Stimulated activated CD4-positive, alpha-beta T cell treated with anti-CD3 and anti-CD28 coated beads, Interleukin-12 subunit alpha, Interleukin-12 subunit beta, amount 100 ng/mL, for 24 hours (primary cell): ENCODE measurements around the gene SMAD4.
"Not testable (repeated sequence)": the region's sequence is repeated elsewhere in the genome, so short reads cannot be mapped to it uniquely, and the experiment has no call there.

Experiments used
- DNase-seq, 2 experiments: peaks; one replicate each; pipeline ENCODE4 v3.0.0-alpha.2; 2020; ENCODE audit warnings: low read depth in 2 of 2

The SMAD4 gene

DNA sequence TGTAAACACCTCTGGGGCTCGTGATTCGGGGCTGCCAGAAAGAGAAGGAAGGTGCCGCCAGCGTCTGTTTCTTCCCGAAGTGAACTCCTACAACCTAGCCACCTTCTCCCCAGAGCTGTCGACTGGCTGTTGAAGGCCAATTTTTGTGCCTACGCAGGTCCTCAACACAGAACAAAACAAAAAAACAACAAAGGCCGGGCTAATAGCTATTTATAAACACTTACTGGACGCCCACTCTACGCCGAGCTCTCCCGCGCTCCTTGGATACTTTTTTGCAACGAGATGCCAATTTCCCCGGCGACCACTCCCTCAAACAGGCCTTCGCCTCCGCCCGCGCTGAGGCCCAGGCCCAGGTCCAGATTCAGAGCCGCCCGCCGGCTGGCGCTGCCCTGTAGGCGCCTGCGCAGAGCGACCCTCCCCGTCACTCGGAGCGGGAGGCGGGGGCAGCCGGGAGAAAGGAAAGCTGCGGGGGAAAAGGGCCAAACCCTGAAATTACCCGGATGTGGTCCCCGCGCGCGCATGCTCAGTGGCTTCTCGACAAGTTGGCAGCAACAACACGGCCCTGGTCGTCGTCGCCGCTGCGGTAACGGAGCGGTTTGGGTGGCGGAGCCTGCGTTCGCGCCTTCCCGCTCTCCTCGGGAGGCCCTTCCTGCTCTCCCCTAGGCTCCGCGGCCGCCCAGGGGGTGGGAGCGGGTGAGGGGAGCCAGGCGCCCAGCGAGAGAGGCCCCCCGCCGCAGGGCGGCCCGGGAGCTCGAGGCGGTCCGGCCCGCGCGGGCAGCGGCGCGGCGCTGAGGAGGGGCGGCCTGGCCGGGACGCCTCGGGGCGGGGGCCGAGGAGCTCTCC is at the start of gene SMAD4:
Gene SMAD4 (plus strand): TSS at position 520 of the 843 bp plus-strand sequence. CDS start 16,834 bp downstream, outside the sequence.
- DNase-seq: peak; percentile 94 to 98

DNA sequence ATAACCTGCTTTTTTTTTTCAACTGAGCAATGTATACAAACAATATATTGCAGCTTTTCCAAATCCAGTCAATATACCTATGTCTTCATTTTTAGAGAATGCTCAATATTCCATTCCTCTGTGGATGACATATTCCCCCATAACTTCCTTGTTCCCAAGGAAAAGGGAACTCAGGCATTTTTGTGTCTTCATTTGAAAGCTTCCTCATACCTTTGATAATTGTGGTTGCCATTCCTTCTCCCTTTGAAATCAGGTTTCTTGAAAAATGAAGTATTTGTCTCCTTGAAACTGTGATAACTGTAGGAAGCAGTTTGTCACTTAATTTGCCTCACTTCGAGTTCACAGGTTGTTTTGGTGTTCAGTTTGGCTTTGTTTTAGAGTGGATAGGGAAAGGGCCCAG is 48.6 kb upstream of the SMAD4 start:
- no peak for DNase-seq

DNA sequence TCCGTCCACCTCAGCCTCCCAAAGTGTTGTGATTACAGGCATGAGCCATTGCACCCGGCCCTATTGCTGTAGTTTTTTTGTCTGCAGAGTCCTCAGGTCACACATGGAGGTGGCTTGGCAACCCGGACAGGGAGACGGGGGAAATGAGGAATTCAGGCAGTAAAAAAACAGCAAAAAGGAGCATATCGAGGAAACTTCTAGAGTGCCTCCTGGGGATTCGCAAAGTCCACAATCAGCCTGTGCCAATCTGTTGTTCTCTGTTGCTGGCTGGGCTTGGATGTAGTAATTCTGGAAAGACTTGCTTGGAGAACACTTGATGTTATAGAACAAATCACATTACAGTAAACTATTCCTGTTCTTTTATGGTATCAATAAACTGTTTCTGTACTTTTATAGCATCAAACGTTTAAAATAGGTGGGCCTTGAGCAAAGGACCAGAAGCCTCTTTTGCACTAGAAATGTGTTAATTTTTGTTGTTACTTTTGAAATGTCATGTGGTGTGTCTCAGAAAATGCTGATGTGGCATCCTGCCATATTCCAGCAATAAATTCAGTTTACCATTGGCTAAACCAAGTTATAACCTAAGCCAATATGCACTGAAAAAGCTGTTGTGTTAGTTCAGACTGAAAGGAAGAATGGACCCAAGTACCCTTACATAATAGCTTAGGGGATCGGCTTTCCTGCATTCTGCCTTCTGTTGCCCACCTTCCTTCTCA is 47.8 kb upstream of the SMAD4 start:
- DNase-seq: no peak

DNA sequence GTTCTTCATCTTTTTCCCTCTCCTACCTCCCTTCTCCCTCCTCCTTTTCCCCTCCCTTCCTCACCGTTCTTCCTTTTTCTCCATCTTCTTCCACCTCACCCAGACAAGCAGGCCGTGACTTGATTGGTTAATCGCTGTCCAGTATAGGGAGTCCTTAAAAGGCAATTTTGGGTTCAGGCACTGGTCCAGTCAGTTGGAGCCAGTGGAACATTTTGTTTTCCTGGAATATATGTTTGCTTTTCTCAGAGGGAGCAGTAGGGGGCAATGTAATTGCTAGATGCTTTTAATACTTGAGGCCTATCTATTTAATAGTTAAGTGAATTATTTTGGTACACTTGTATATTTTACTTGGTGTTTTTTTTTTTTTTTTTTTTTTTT is 47.2 kb upstream of the SMAD4 start:
- DNase-seq: no peak

DNA sequence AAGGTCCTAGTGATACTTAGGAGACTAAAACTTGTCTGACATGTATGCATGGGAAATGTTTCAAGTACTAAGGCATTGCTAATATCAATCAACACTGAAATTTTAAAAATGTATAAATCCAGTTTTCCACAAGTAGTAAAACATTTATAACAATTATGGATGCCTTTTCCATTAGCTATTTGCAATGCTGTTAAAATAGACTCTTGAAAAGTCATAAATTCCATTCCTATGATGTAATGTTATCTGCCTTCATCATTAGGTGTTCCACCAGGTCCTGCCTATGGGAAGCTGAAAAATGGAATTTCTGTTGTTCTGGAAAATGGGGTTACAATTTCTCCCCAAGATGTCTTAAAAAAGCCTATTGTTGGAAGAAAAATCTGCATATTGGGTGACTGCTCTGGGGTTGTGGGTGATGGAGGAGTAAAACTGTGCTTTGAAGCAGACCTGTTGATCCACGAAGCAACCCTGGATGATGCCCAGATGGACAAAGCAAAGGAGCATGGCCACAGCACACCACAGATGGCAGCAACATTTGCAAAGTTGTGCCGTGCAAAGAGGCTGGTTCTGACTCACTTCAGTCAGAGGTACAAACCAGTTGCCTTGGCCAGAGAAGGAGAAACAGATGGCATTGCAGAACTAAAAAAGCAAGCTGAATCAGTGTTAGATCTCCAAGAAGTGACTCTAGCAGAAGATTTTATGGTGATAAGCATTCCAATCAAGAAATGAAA is 43.5 kb upstream of the SMAD4 start:
- no peak for DNase-seq

DNA sequence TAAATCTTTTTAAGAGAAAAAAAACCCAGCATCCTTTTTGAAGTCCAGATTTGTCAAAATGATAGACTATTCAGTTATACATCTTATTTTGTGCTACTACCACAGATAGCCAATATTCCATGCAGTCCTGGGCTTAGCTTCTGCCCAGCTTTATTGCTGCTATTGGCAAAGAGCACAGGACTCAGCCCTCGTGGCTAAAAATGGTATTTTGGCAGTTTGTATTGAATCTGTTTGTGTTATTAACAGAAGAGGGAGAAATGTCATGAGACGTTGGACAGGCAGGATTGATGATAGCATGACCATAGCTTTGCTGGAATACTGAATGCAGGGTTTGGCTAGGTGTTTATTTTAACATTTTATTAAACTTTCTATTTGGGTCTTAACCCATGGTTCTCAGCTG is 42.8 kb upstream of the SMAD4 start:
- no peak for DNase-seq

DNA sequence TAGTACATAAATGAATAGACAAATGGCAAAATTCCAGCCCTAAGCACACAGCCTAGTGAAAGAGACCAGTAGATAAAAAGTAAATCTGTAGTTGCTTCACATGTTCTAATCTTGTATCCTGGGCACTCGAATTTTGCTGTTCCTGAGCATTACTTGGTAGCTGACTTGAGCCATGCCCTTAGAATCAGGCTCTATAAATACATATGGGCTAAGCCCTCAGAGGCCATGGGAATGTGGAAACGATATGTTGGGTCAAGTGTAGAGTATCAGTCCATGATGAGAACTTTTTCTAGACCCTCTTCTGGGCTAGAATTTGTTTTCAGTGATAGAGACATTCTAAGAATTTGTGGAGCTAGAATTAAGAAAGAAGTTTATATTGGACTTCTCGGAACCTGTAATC is 40.3 kb upstream of the SMAD4 start:
- no peak for DNase-seq

DNA sequence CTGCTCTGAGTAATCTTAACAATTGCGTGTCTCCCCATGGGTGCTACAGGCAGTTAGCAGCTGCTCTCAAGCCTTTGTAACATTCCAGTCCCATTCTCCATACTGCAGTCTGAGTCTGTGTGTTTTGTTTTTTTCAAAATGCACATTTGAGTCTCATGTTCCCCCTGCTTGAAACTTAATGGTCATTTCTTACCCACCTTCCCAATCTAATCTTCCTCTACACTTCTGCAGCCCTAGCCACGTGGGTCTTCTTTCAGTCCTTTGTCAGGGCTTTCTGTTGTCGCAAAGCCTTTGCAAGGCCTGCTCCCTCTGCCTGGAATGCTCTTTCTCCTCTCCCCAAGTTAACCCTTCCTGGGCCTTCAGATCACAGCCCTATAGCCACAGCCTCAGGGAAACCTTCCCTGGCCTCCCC is 37.7 kb upstream of the SMAD4 start:
- no peak for DNase-seq

DNA sequence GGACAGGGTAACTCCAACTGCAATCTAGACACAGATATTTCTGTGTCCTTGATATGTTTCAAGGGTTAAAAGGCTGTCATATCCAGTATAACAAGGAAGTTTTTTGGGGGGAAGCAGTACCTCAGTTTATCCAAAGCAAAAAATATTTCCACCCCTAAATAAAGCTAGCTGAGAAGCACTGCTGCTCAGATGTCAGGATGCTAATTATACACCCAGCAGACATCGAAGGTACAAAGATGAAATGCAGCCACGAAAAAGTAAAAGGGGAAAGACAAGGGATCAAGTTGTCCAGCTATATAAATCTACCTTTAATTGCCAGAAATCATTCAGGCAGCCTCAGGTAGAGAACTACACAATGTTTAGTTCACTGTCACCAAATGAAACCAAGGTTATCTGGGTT is 36.0 kb upstream of the SMAD4 start:
- DNase-seq: no peak

DNA sequence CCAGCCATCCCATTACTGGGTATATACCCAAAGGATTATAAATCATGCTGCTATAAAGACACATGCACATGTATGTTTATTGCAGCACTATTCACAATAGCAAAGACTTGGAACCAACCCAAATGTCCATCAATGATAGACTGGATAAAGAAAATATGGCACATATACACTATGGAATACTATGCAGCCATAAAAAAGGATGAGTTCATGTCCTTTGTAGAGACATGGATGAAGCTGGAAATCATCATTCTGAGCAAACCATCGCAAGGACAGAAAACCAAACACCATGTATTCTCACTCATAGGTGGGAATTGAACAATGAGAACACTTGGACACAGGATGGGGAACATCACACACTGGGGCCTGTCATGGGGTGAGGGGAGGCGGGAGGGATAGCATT is 26.8 kb upstream of the SMAD4 start:
- DNase-seq: not testable (repeated sequence)

DNA sequence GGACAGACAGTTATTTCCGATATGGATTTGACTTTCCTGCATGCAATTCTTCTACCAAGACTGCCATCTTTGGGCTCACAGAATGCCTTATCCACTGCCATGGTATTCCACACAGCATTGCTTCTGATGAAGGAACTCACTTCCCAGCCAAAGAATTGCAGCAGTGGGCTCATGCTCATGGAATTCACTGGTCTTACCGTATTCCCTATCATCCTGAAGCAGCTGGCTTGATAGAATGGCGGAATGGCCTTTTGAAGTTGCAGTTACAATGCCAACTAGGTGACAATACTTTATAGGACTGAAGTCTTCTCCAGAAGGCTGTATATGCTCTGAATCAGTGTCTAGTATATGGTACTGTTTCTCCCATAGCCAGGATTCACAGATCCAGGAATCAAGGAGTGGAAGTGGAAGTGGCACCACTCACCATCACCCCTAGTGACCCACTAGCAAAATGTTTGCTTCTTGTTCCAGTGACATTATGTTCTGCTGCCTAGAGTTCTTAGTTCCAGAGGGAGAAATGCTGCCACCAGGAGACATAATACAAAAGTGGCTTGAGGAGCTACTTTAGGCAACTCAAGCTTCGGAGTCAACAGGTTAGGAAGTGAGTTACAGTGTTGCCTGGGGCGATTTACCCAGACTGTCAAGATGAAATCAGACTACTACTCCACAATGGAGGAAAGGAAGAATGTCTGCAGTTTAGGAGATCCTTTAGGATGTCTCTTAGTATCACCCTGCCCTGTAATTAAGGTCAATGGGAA is 23.8 kb upstream of the SMAD4 start:
- no peak for DNase-seq

DNA sequence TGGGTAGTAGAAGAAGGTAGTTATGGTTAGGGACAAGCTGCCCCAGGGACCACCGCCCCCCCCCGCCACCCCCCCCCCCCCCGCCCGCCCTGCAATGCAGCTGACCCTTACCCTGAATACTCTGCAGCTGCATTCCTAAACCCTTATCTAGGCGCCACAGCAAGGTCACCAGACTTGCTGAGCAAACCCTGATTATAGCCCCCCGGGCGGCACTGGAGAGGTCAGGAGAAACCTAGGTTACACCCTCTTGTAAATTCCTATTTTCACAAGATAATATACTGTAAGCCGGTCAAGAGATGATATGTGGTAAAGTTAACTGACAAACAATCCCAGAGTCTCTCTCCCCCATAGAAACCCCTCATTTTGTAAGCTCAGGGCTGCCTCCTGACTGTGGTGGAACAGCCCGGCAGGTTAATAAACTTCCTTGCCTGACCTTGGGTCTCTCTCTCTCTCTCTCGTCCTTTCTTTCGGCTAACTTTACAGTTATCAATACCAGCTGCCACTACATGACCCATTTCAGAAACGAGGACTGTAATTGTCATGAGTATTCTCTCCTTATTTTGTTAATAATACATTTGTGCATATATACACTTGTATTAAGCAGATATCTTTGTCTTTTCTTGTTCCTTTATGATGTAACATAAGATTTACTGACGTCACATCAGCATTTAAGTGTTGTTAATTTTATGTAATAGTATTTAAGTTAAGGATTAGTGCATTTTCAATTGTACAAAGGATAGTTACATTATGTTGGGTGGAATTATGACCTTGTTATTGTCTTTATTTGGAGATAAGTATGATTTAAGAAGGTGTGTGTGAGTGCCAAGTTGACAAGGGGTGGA is 22.8 kb upstream of the SMAD4 start:
- DNase-seq: no peak

DNA sequence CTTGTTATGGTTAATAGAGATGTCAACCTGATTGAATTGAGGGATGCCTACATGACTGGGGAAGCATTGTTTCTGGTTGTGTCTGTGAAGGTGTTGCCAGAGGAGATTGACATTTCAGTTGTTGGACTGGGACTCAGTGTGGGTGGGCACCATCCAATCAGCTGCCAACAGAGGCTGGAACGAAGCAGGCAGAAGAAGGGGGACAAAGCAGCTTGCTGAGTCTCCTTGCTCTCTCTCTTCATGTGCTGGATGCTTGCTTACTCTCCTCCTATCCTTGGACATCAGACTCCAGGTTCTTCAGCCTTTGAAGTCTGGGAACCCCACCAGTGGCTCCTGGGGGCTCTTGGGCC is 22.2 kb upstream of the SMAD4 start:
- no peak for DNase-seq

DNA sequence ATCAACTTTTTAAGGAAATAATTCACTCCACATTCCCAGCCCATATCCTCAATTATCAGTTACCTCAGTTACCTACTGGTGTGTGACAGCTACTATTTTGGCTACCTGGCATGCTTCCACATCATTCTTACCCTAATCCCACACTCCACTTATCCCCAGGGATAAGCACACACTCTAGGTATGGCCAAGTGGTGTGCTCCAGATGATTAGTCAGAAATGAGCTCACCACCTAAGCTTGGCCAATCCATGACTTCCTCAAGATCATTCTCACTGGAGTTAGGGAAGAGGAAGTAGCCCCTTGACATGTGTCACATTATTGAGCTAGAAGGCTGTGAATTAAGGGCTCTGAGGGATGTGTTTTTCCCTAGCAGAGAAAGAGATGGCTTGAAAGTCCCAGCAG is 20.9 kb upstream of the SMAD4 start:
- DNase-seq: no peak

DNA sequence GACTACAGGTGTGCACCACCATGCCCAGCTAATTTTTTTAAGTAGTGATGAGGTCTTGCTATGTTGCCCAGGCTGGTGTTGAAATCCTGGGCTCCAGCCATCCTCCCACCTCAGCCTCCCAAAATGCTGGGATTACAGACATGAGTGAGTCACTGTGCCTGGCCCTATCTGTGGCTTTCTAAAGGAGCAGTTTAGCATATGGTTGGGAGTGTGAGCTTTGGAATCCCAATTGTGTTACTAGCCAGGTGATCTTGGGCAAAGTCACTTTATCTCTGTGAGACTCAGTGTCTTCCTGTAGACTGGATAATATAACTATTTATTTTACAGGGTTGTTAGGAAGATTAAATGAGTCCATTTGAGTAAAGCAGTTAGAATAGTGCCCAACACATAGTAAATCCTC is 19.8 kb upstream of the SMAD4 start:
- DNase-seq: no peak

DNA sequence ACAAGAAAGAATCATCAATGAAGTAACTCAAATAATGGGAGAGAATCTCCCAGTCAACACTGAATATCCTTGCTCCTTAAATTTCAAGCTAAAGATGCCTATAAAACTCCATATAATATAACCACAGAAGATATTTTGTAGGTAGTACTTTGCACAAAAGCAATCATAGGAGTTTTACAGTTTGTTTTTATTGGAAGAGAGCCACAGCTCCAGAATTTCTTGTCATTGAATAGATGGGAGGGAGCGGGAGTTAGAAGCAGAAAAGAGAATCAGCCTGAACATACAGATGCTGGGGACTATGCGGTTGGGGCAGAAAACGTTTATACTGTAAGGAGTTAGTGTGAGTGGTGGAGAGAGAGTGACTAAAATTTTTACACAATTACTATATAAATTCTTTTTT is 18.3 kb upstream of the SMAD4 start:
- no peak for DNase-seq

DNA sequence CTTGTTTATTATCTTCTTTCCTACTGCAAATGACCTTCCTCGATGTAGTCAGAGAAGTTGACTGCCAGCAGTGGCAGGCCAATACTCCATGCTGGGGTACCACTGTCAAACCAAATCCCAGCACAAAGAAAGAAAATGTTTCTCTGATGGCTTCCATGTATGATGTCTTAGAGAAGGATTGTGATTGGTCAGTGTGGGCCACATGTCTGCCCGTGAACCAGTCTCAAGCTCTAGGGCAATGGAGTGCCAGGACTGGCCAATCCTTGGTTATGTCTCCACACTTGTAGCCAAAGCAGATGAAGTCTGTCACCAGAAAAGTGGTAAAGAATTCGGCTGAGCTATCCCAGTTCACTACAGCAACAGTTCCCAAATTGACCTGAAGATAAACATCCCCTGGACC is 17.6 kb upstream of the SMAD4 start:
- no peak for DNase-seq

DNA sequence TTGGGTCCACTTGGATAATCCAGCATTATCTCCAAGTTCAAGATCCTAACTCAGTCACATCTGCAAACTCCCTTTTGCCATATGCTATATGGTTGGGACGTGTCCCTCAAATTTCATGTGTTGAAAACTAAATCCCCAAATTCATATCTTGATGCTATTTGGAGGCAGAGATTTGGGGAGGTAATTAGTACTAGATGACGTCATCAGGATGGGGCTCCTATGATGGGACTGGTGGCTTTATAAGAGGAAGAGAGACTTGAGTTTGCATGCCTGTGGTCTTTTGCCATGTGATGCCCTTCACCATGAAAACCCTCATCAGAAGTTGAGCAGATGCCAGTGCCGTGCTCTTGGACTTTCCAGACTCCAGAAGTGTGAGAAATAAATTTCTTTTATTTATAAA is 16.8 kb upstream of the SMAD4 start:
- DNase-seq: no peak

DNA sequence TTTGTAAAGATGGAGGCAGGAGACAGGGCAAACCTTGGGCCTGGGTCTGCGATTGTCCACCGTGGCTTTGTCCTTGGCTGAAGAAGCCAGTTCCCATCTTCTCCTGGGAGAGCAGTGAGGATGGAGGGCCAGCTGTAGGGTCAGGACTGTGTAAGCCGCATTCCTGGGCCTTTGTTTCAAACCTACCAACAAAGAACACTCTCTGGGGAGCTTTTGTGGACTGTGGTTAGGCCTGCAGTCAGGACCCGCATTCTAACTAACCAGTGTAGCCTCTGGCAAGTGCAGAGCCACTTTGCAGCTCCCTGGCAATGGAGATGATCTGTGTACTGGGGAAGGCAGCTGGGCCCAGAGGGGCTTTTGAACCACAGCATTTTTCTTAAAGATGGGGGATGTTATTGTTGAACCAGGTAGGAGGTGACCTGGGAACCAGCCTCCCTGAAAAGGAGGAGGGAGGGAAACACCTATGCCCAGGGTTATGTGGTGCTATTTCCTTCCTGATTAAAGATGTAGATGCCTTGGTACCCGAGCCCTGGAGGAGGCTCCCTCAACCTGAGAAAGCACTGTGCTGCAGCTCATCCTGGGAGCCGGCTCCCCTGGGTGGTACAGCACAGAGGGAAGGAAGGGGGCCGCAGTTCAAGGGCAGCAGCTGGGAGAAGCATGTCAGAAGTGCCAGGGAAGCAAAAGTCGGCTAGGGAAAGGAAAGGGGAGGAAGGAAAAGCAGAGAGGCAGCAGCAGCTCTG is 12.7 kb upstream of the SMAD4 start:
- no peak for DNase-seq

DNA sequence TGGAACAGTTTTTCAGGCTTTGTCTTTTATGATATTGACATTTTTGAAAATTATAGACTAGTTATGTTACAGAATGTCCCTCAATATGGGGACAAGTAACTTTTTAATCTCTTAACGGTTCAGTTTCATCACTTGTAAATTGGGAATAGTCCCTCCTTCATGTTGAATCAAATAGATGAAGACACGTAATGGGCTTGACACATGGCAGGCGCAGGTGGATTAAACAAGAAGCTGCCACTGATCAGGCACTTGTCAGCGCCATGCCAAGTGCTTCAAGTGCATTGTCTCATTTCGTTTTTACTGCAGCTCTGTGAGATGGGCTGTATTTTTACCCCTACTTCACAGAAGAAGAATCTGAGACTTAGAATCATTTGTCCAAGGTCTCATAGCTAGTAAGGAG is 9.5 kb upstream of the SMAD4 start:
- DNase-seq: no peak
